ENCODE data around the gene HEXIM2. TPM values are rescaled to one million over a fixed set of nuclear protein-coding genes. Genes with fewer than 3 reads are reported as not detected.

Gene HEXIM2, protein sequence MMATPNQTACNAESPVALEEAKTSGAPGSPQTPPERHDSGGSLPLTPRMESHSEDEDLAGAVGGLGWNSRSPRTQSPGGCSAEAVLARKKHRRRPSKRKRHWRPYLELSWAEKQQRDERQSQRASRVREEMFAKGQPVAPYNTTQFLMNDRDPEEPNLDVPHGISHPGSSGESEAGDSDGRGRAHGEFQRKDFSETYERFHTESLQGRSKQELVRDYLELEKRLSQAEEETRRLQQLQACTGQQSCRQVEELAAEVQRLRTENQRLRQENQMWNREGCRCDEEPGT
- total RNA-seq, result 10 to 100 TPM in 1 of 4 donors, 1 to 10 TPM in 3; 2.2 to 10.4 (median 4.4) TPM

DNA sequence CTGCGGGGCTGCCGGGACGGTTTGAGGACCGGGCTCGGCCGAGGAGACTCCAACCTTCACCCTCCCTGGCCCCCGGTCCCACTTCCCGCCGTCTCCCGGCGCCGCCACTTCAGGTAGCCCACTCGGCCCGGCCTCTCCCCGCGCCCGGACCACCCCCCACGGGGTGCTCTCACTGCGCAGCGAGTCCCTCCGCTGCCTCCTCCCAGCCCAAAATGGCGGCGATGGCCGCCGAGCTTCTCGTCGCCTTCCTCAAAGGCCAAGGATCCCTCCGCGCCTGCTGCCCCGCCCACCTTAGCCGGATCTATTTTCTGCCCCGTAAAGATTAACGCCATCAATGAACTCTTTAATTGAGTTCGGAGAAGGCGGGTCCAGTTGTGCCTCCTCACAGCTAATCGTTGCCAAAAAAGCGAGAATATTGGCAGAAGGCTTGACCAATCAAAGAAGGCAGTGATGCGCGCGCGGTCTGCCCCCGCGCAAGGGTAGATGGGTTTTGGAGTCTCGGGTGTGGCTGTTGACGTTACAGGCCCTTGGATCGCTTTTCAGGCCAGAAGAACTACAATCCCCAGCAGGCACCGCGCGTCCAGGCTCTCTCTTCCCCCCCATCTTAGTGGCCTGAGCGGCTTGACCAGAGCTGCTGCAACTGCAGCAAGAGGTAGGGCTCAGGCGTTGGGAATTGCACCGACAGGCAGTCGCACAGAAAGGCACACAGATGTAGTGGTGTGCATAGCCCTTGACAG is at the start of gene HEXIM2:
Gene HEXIM2 (plus strand): TSS at position 588 of the 737 bp plus-strand sequence. CDS start 919 bp downstream, outside the sequence.
- H3K36me3 ChIP-seq, result no peaks in the 10 kb centered on the region
- peak within 1 kb of the TSS; percentile 92 for H3K4me3 ChIP-seq
- no peaks in the 10 kb centered on the region for H3K27me3 ChIP-seq
- TF ChIP-seq, protein P1, sequence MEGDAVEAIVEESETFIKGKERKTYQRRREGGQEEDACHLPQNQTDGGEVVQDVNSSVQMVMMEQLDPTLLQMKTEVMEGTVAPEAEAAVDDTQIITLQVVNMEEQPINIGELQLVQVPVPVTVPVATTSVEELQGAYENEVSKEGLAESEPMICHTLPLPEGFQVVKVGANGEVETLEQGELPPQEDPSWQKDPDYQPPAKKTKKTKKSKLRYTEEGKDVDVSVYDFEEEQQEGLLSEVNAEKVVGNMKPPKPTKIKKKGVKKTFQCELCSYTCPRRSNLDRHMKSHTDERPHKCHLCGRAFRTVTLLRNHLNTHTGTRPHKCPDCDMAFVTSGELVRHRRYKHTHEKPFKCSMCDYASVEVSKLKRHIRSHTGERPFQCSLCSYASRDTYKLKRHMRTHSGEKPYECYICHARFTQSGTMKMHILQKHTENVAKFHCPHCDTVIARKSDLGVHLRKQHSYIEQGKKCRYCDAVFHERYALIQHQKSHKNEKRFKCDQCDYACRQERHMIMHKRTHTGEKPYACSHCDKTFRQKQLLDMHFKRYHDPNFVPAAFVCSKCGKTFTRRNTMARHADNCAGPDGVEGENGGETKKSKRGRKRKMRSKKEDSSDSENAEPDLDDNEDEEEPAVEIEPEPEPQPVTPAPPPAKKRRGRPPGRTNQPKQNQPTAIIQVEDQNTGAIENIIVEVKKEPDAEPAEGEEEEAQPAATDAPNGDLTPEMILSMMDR (IDR thresholded peaks at IDR 0.05), result no peak
- TF ChIP-seq POLR2A (IDR thresholded peaks at IDR 0.05) (peak; percentile 85 to 98), POLR2AphosphoS5 (IDR thresholded peaks at IDR 0.05) (peak; percentile 90 to 99 (median 96)), EP300 (IDR thresholded peaks at IDR 0.05) (no peak)
- peaks cover 39% of the 10 kb centered on the region for H3K4me1 ChIP-seq
- peak; percentile 99 for DNase-seq (ENCODE audit: low spot score in 2 of 2)
- H3K27ac ChIP-seq, result peak within 1 kb of the TSS; percentile 100
- WGBS, result under 1% methylated on average over 26 of the region's 53 CpGs
- no peaks in the 10 kb centered on the region for H3K9me3 ChIP-seq

DNA sequence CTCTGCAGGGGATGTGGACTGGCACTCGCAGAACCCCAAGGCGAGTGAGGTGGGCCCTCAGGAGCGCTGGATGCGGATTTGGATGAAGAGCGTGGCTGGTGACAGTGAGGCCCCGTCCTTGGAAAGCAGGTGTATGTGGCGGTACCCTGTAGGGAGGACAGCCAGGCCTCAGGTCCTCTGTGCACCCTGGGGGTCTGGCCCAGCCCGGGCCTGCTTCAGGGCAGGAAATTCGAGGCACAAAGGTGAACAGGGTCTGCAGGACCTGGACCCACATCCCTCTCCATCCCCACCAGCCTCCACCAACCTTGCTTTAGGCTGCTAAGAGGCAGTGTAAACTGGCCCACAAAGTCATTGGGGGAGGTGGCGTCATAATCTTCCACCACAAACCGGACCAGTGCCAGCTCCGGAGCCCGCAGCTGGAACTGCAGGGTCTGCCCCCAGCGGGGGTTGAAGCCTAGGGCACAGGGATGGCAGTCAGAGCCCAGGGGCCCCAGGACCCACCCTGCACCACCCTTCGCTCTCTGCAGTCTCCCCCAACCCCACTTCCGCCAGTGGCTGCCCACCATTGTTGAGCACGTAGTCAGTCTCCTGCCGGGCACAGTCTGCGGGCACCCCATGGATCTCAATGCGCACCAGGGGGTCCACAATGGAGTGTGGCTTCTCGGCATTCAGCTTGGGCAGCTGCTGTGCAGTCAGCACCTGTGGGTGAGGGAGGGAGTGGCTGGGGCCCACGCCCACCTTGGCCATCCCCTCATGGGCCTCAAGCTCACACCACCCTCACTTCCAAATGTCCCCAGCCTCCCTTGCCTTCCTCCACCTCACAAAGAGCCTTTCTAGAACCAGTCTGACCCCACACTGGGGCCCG is 48.9 kb upstream of the HEXIM2 start:
- WGBS, result 93% methylated on average over 16 of the region's 23 CpGs
- Histone ChIP-seq H3K9me3 (no peaks in the 10 kb centered on the region), H3K36me3 (peaks cover 23% of the 10 kb centered on the region), H3K27me3 (no peaks in the 10 kb centered on the region), H3K4me1 (peaks cover 22% of the 10 kb centered on the region), H3K27ac (no peak overlapping the region), H3K4me3 (no peak overlapping the region)
- no peak for DNase-seq (ENCODE audit: low spot score in 2 of 2)
- TF ChIP-seq POLR2AphosphoS5 (IDR thresholded peaks at IDR 0.05) (no peak), EP300 (IDR thresholded peaks at IDR 0.05) (no peak), POLR2A (IDR thresholded peaks at IDR 0.05) (no peak)
- TF ChIP-seq, protein P1 (IDR thresholded peaks at IDR 0.05), result no peak

DNA sequence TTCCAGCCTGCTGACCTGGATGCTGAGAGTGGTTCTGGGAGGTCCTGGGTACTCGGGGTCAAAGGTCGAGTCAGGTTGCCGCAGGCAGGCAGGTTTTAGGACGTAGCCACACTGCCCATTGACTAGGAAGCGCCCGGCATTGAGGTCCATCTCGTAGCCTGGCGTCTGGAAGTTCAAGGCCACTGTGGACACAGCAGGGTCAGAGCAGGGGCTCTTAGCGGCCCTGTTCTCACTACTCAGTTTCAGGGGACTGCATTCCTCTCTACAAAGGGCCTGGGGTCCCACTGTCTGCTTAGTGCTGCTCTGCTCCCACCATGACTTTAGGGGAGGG is 48.3 kb upstream of the HEXIM2 start:
- no CpG with 5 or more reads among the region's 9 CpGs for WGBS
- Histone ChIP-seq H3K4me3 (no peak overlapping the region), H3K4me1 (peaks cover 22% of the 10 kb centered on the region), H3K27ac (no peak overlapping the region), H3K36me3 (peaks cover 25% of the 10 kb centered on the region), H3K27me3 (no peaks in the 10 kb centered on the region), H3K9me3 (no peaks in the 10 kb centered on the region)
- TF ChIP-seq EP300 (IDR thresholded peaks at IDR 0.05) (no peak), POLR2AphosphoS5 (IDR thresholded peaks at IDR 0.05) (no peak)
- TF ChIP-seq, protein P1 (IDR thresholded peaks at IDR 0.05), result no peak
- no peak for DNase-seq (ENCODE audit: low spot score in 2 of 2)

DNA sequence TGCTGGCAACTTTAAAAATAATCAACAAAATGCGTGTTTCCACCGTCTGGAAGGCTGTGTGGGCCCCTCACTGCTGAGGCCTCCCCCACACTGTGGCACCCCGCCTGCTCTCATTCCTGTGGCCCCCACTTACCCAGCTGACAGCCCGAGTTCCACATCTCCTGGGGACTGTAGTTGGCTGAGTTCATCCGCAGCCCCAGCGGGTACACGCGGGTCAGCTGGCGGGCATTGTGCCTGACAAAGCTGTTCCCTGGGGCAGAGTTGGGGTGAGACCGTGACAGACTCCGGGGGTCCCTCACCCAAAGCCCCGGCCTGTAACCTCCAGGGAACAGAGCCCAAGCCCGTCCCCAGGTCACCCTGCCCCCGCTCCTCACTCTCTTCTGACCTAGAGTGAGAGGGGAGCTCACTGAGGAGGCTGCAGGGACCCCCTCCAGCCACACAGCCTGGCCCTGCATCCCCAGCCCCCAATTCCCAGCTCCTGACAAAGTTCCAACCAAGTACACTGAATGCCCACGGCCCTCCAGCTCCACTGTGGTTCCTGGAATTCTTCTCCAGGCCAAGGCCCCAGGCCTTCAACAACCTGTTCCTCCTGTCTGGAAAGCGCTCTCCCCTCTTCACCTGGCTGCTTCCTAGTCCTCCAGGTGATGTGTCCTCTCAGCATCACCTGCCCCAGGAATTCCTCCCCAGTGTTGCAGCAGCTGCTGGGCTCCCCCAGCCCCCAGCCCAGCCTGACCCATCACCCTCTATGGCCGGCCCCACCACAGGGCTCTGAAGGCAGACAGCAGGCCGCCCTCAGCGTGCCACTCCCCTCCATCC is 47.4 kb upstream of the HEXIM2 start:
- Histone ChIP-seq H3K36me3 (peaks cover 31% of the 10 kb centered on the region), H3K27me3 (no peaks in the 10 kb centered on the region), H3K4me1 (peaks cover 22% of the 10 kb centered on the region), H3K4me3 (no peak overlapping the region), H3K27ac (no peak overlapping the region), H3K9me3 (no peaks in the 10 kb centered on the region)
- 83% methylated on average over 19 of the region's 19 CpGs for WGBS
- TF ChIP-seq POLR2A (IDR thresholded peaks at IDR 0.05), result no peak
- no peak for TF ChIP-seq EP300 (IDR thresholded peaks at IDR 0.05)
- TF ChIP-seq, protein P1 (IDR thresholded peaks at IDR 0.05), result no peak
- no peak for TF ChIP-seq POLR2AphosphoS5 (IDR thresholded peaks at IDR 0.05)
- DNase-seq (ENCODE audit: low spot score in 2 of 2), result no peak
